K562 (cell line): ENCODE results near the gene SYNE2. TPM values are rescaled to one million over a fixed set of nuclear protein-coding genes. Genes with fewer than 3 reads are reported as not detected.

Source experiments
- ATAC-seq: fragments of 200-7000 bp; cut with Tn5 transposase; 3 replicates; pipeline ENCODE4 v1.9.1; 2020; ENCODE audit warnings: moderate library complexity
- BruUV-seq: library from RNA; stranded (reverse); fragments of 400-500 nt; replicated peaks from 2 replicates; lab custom pipeline; 2021; lab: Mats Ljungman, UMichigan
- CTCF ChIA-PET: fragments of 300-600 bp; formaldehyde crosslinking; extraction: SDS; loops from one replicate; lab custom pipeline; 2021; ENCODE audit warnings: low intra/inter-chr PET ratio; lab: Yijun Ruan, JAX
- POLR2A ChIA-PET: fragments of 300-600, 350-650 bp; sonication (Branson Sonifier 250); formaldehyde crosslinking; extraction: SDS; loops from one replicate; lab custom pipeline; 2021; ENCODE audit warnings: antibody characterized with exemption, inconsistent platforms; lab: Yijun Ruan, JAX
- DNase-seq, 4 experiments: peaks; one replicate each; pipeline versions ENCODE4 v3.0.0 to v3.0.0-alpha.2; 2011 to 2018; ENCODE audit warnings: low spot score in 3 of 4, mixed read lengths in 3 of 4; ENCODE audit errors: extremely low read depth in 1 of 4
- FAIRE-seq: peaks from 2 replicates; lab custom pipeline; 2011; peaks lifted over from hg19 to GRCh38; lab: Jason Lieb, UNC
- H2AFZ ChIP-seq: 2 replicates; pipeline ENCODE4 v1.6.0; 2011; ENCODE audit warnings: low read depth, low read length, control low read depth, inconsistent platforms
- H3K27ac ChIP-seq: fragments of 200-600 bp; 3 replicates; pipeline ENCODE4 v1.8.0; 2011; ENCODE audit warnings: low read depth, mild to moderate bottlenecking, control low read depth, inconsistent platforms, low read length, moderate library complexity, mixed read lengths; ENCODE audit errors: extremely low read depth
- H3K27me3 ChIP-seq, 2 experiments: fragments of 300-600 bp in 1 of 2; 2 replicates in 1 of 2; 3 replicates in 1 of 2; pipeline versions ENCODE4 v1.6.0 to v1.8.0; 2011; ENCODE audit warnings: inconsistent platforms in 2 of 2, low read length in 2 of 2, mild to moderate bottlenecking in 1 of 2, mixed read lengths in 1 of 2, moderate library complexity in 1 of 2; ENCODE audit not compliant: control insufficient read depth in 2 of 2, insufficient read depth in 2 of 2
- H3K36me3 ChIP-seq: fragments of 300-600 bp; 3 replicates; pipeline ENCODE4 v1.8.0; 2011; ENCODE audit warnings: mild to moderate bottlenecking, low read length, inconsistent platforms; ENCODE audit not compliant: control insufficient read depth, insufficient read depth
- H3K4me1 ChIP-seq, 2 experiments: fragments of 200-600 bp in 1 of 2; replicated peaks in 1 of 2; 2 replicates in 1 of 2; 3 replicates in 1 of 2; pipeline versions ENCODE4 v1.5.1 to v1.8.0; 2011; ENCODE audit warnings: inconsistent platforms in 2 of 2, low read length in 2 of 2, mild to moderate bottlenecking in 1 of 2, mixed read lengths in 1 of 2, moderate library complexity in 1 of 2; ENCODE audit not compliant: control insufficient read depth in 2 of 2, insufficient read depth in 2 of 2
- H3K4me2 ChIP-seq: 2 replicates; pipeline ENCODE4 v1.6.1; 2011; ENCODE audit warnings: low read length, control low read depth, inconsistent platforms, mixed read lengths; ENCODE audit not compliant: insufficient read depth
- H3K4me3 ChIP-seq: fragments of 200-600 bp; sonication (generic), shearing (Covaris generic); 2 replicates; pipeline ENCODE4 v1.5.1; 2016; ENCODE audit warnings: control low read depth, inconsistent platforms
- H3K79me2 ChIP-seq: fragments of 200-600 bp; 3 replicates; pipeline ENCODE4 v1.8.0; 2011; ENCODE audit warnings: low read length, inconsistent platforms; ENCODE audit not compliant: control insufficient read depth, insufficient read depth
- H3K9ac ChIP-seq, 2 experiments: 2 replicates each; pipeline versions ENCODE4 v1.6.0 to v1.6.1; 2011; ENCODE audit warnings: low read depth in 2 of 2, low read length in 2 of 2, control low read depth in 1 of 2, inconsistent platforms in 1 of 2, mild to moderate bottlenecking in 1 of 2, mixed read lengths in 1 of 2; ENCODE audit not compliant: insufficient read depth in 1 of 2
- H3K9me1 ChIP-seq: one replicate; pipeline ENCODE4 v1.6.0; 2011; ENCODE audit warnings: inconsistent platforms, mild to moderate bottlenecking, low read length, moderate library complexity; ENCODE audit not compliant: control insufficient read depth, insufficient read depth
- H3K9me3 ChIP-seq: replicated peaks from 2 replicates; pipeline ENCODE4 v1.5.1; 2011; ENCODE audit warnings: low read depth, low read length, inconsistent platforms; ENCODE audit not compliant: control insufficient read depth, insufficient read depth
- H4K20me1 ChIP-seq: replicated peaks from 2 replicates; pipeline ENCODE4 v1.6.1; 2011; ENCODE audit warnings: low read length, inconsistent platforms, mixed read lengths; ENCODE audit not compliant: control insufficient read depth, insufficient read depth
- E2F3 ChIP-seq: fragments of 250-450 bp; sonication (Bioruptor Pico); IDR thresholded peaks from 2 replicates; pipeline ENCODE4 v1.4.0; 2020; ENCODE audit warnings: mild to moderate bottlenecking
- GTF2F1 ChIP-seq: IDR thresholded peaks from 2 replicates; pipeline ENCODE4 v1.6.1; 2011; ENCODE audit warnings: low read depth, low read length, improper control_type of control experiment
- HNRNPUL1 ChIP-seq: fragments of 200-400 bp; formaldehyde crosslinking; IDR thresholded peaks from 2 replicates; pipeline ENCODE4 v1.6.1; 2017; ENCODE audit warnings: low read length
- IRF2 ChIP-seq: sonication (generic); formaldehyde crosslinking; IDR thresholded peaks from 2 replicates; pipeline ENCODE4 v1.8.1; 2022; ENCODE audit warnings: mild to moderate bottlenecking, missing genetic modification reagents
- KLF10 ChIP-seq: fragments of 250-450 bp; sonication (Bioruptor Pico); IDR thresholded peaks from 2 replicates; pipeline ENCODE4 v1.6.1; 2021; ENCODE audit warnings: matching md5 sums
- NCOA2 ChIP-seq, 2 experiments: fragments of 450-650 bp; IDR thresholded peaks; 2 replicates each; pipeline ENCODE4 v1.6.1; 2018; ENCODE audit warnings: mild to moderate bottlenecking in 2 of 2, moderate library complexity in 1 of 2; ENCODE audit not compliant: partially characterized antibody in 2 of 2
- NFE2 ChIP-seq: IDR thresholded peaks from 2 replicates; pipeline ENCODE4 v1.6.1; 2014; ENCODE audit warnings: antibody characterized with exemption, low read depth
- NR3C1 ChIP-seq: sonication (generic); formaldehyde crosslinking; IDR thresholded peaks from 2 replicates; pipeline ENCODE4 v1.8.1; 2022; ENCODE audit warnings: missing genetic modification reagents
- NR4A1 ChIP-seq, 2 experiments: fragments of 250-450 bp in 1 of 2; fragments of 450-650 bp in 1 of 2; sonication (Bioruptor Pico) in 1 of 2; IDR thresholded peaks; 2 replicates each; pipeline versions ENCODE4 v1.4.0 to v1.6.1; 2016 to 2020; ENCODE audit warnings: mild to moderate bottlenecking in 2 of 2, missing compliant biosample characterization in 1 of 2, missing genetic modification characterization in 1 of 2, moderate library complexity in 1 of 2
- POLR2G ChIP-seq: fragments of 200-400 bp; formaldehyde crosslinking; IDR thresholded peaks from 2 replicates; pipeline ENCODE4 v1.6.1; 2017; ENCODE audit warnings: low read depth, mild to moderate bottlenecking, antibody characterized with exemption, low read length, moderate library complexity
- RBM34 ChIP-seq: fragments of 200-400 bp; formaldehyde crosslinking; IDR thresholded peaks from 2 replicates; pipeline ENCODE4 v1.6.1; 2018; ENCODE audit warnings: low read length, borderline replicate concordance; ENCODE audit not compliant: insufficient read depth
- SMARCB1 ChIP-seq: IDR thresholded peaks from 2 replicates; pipeline ENCODE4 v1.6.1; 2011; ENCODE audit warnings: improper control_type of control experiment, low read depth; ENCODE audit not compliant: insufficient read length
- ZNF282 ChIP-seq: sonication (generic); formaldehyde crosslinking; IDR thresholded peaks from 2 replicates; pipeline ENCODE4 v1.8.1; 2023; ENCODE audit warnings: missing genetic modification reagents
- ZNF444 ChIP-seq: fragments of 250-450 bp; sonication (Bioruptor Pico); IDR thresholded peaks from 2 replicates; pipeline ENCODE4 v1.4.0; 2020; ENCODE audit warnings: mild to moderate bottlenecking, moderate library complexity
- ZNF561 ChIP-seq: fragments of 450-650 bp; formaldehyde crosslinking; conservative IDR thresholded peaks from 2 replicates; pipeline ENCODE4 v1.4.0; 2020; ENCODE audit warnings: mild to moderate bottlenecking, moderate library complexity
- WGBS: fragments of 100-300 bp; shearing (Covaris generic); methylation state at CpG from one replicate; pipeline ENCODE4 v1.1.6; 2016; ENCODE audit warnings: low coverage, mixed read lengths; ENCODE audit not compliant: insufficient coverage; ENCODE audit errors: missing lambda C conversion rate; 5-methylcytosine and 5-hydroxymethylcytosine counted together
- in situ Hi-C: fragments of 300-500 bp; cut with MboI; formaldehyde crosslinking; loops from 4 replicates; pipeline ENCODE4 v1.15.0; 2018; ENCODE audit warnings: inconsistent platforms, mixed read lengths
- intact Hi-C: fragments of 100-400 bp; cut with micrococcal nuclease; formaldehyde crosslinking; loops from 2 replicates; pipeline ENCODE4 v1.14.2; 2022
- polyA plus RNA-seq, 8 experiments: library from polyadenylated mRNA; depleted of rRNA in 4 of 8; stranded (reverse) in 5 of 8; unstranded in 3 of 8; fragments of >200 nt; fragmentation: Nextera tagmentation in 2 of 8; fragmentation: Illumina TruSeq in 1 of 8; extraction: Ambion mirVana in 2 of 8; extraction: Trizol in 1 of 8; gene quantifications; 2 replicates each; pipeline versions ENCODE4 v1.2.1 to v1.2.3, GENCODE V29; 2011 to 2014; ENCODE audit warnings: inconsistent platforms in 1 of 8, missing spikeins in 1 of 8
- total RNA-seq, 7 experiments: library from RNA; depleted of rRNA in 6 of 7; stranded (reverse); fragments of >200 nt in 6 of 7; fragmentation: Illumina TruSeq in 2 of 7; extraction: Trizol in 2 of 7; gene quantifications; 2 replicates each; pipeline versions ENCODE4 v1.2.1 to v1.2.3, GENCODE V29; 2011 to 2021; ENCODE audit warnings: low replicate concordance in 1 of 7
- TF ChIP-seq, protein P1 (sequence below): sonication (generic); formaldehyde crosslinking; IDR thresholded peaks from 2 replicates; pipeline ENCODE4 v1.8.1; 2023; ENCODE audit warnings: mild to moderate bottlenecking, missing genetic modification reagents
- TF ChIP-seq, protein P2 (sequence below): fragments of 250-450 bp; sonication (Bioruptor Pico); IDR thresholded peaks from 2 replicates; pipeline ENCODE4 v1.5.0; 2020; ENCODE audit warnings: mild to moderate bottlenecking
- TF ChIP-seq, protein P3 (sequence below), 2 experiments: fragments of 450-650 bp; IDR thresholded peaks; 2 replicates each; pipeline ENCODE4 v1.6.1; 2016

The SYNE2 gene
- total and polyA plus RNA-seq, 9 of the 15 experiments (the other 6 are each of a cell fraction or from before 2014, with no cell fraction given) = 0.06 to 0.53 (median 0.11) TPM

DNA sequence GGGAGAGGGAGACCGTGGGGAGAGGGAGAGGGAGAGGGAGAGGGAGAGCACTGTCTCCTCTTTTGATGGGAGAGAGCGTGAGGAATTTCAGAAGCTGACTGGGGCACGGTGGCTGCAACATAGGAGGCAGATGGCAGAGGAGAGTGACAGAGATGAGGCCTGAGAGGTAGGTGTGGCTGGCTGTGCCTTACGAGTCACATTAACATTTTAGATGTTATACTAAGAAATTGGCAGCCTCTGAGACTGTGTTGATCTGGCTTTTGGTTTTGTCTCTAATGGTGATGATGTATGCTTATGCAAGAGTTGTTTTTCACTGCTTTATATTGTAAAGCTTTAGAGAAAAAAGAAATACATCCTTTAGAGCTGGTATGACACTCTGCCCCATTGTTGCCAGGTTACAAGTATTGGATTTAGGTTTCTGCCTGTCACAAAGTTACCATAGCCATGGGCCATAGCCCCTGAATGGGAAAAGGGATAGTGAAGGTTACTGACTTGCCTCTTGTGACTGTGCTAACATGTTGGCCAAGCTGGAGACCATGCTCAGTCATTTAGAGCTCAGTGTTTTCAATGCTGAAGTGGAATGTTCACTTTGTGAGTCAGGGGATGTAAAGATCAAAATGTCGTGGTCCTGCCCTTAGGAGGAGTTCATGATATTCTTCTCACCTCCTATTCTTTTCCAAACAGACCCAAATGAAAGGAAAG, 186.2 kb downstream of the SYNE2 start:
- BruUV-seq = no TSS peak
- Histone ChIP-seq H3K36me3 (no peaks in the 10 kb centered on the region), H4K20me1 (no peaks in the 10 kb centered on the region), H3K27me3 (0 out of 5 replicates have a peak, but pooled peaks cover 0 to 2% of the 10 kb centered on the region in 2 experiments), H3K4me3 (no peak overlapping the region), H3K4me2 (no peak overlapping the region), H3K27ac (no peak overlapping the region), H3K9ac (no peak overlapping the region), H2AFZ (no peak overlapping the region), H3K79me2 (no peaks in the 10 kb centered on the region), H3K9me3 (no peaks in the 10 kb centered on the region), H3K9me1 (no peaks in the 10 kb centered on the region), H3K4me1 (no peaks in the 10 kb centered on the region)
- CTCF ChIA-PET = no interaction called here
- DNase-seq = no peak
- TF ChIP-seq ZNF444 (CRISPR knock-in tag) (no peak), NFE2 (no peak), IRF2 (CRISPR knock-in tag) (no peak), SMARCB1 (no peak), GTF2F1 (no peak), E2F3 (CRISPR knock-in tag) (no peak), NR3C1 (CRISPR knock-in tag) (no peak), ZNF282 (CRISPR knock-in tag) (no peak), ZNF561 (CRISPR knock-in tag) (no peak), KLF10 (no peak), NCOA2 (IDR thresholded peaks at IDR 0.05; ENCODE audit: partially characterized antibody in 2 of 2) (no peak), POLR2G (no peak), NR4A1 (CRISPR knock-in tag; IDR thresholded peaks at IDR 0.05) (no peak), NR4A1 (tag; IDR thresholded peaks at IDR 0.05) (no peak), RBM34 (no peak), HNRNPUL1 (no peak)
- TF ChIP-seq, protein P1, sequence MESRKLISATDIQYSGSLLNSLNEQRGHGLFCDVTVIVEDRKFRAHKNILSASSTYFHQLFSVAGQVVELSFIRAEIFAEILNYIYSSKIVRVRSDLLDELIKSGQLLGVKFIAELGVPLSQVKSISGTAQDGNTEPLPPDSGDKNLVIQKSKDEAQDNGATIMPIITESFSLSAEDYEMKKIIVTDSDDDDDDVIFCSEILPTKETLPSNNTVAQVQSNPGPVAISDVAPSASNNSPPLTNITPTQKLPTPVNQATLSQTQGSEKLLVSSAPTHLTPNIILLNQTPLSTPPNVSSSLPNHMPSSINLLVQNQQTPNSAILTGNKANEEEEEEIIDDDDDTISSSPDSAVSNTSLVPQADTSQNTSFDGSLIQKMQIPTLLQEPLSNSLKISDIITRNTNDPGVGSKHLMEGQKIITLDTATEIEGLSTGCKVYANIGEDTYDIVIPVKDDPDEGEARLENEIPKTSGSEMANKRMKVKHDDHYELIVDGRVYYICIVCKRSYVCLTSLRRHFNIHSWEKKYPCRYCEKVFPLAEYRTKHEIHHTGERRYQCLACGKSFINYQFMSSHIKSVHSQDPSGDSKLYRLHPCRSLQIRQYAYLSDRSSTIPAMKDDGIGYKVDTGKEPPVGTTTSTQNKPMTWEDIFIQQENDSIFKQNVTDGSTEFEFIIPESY (CRISPR knock-in tag) = no peak
- TF ChIP-seq, protein P2, sequence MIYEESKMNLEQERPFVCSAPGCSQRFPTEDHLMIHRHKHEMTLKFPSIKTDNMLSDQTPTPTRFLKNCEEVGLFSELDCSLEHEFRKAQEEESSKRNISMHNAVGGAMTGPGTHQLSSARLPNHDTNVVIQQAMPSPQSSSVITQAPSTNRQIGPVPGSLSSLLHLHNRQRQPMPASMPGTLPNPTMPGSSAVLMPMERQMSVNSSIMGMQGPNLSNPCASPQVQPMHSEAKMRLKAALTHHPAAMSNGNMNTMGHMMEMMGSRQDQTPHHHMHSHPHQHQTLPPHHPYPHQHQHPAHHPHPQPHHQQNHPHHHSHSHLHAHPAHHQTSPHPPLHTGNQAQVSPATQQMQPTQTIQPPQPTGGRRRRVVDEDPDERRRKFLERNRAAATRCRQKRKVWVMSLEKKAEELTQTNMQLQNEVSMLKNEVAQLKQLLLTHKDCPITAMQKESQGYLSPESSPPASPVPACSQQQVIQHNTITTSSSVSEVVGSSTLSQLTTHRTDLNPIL (CRISPR knock-in tag) = no peak
- TF ChIP-seq, protein P3, sequence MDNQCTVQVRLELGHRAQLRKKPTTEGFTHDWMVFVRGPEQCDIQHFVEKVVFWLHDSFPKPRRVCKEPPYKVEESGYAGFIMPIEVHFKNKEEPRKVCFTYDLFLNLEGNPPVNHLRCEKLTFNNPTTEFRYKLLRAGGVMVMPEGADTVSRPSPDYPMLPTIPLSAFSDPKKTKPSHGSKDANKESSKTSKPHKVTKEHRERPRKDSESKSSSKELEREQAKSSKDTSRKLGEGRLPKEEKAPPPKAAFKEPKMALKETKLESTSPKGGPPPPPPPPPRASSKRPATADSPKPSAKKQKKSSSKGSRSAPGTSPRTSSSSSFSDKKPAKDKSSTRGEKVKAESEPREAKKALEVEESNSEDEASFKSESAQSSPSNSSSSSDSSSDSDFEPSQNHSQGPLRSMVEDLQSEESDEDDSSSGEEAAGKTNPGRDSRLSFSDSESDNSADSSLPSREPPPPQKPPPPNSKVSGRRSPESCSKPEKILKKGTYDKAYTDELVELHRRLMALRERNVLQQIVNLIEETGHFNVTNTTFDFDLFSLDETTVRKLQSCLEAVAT (IDR thresholded peaks at IDR 0.05) = no peak
- POLR2A ChIA-PET = interaction anchor here (0.6 kb wide), 1 partner anchor 510 kb away, joined by 3 read pairs; no protein-coding TSS in a partner anchor
- no peak for ATAC-seq
- intact Hi-C loops (no loop called here), in situ Hi-C loops (no loop called here)
- FAIRE-seq = no peak
- WGBS = 0% methylated on average over 3 of the region's 5 CpGs
